WTC11 (cell line): ENCODE measurements around the gene EFCAB5.

ENCODE experiments used
- ETV6 ChIP-seq: sonication (generic); formaldehyde crosslinking; IDR thresholded peaks from 2 replicates; pipeline ENCODE4 v1.8.1; 2022; ENCODE audit warnings: mild to moderate bottlenecking, missing genetic modification reagents
- FOXK1 ChIP-seq: sonication (generic); formaldehyde crosslinking; IDR thresholded peaks from 2 replicates; pipeline ENCODE4 v1.8.0; 2022; ENCODE audit warnings: mild to moderate bottlenecking, moderate library complexity, missing genetic modification reagents
- GABPB1 ChIP-seq: sonication (generic); formaldehyde crosslinking; IDR thresholded peaks from 2 replicates; pipeline ENCODE4 v1.8.1; 2023; ENCODE audit warnings: mild to moderate bottlenecking, missing genetic modification reagents
- MXD4 ChIP-seq: fragments of 250-450 bp; sonication (Bioruptor Pico); IDR thresholded peaks from 2 replicates; pipeline ENCODE4 v1.8.0; 2021; ENCODE audit warnings: mild to moderate bottlenecking, moderate library complexity, borderline replicate concordance
- MYBL2 ChIP-seq: sonication (generic); formaldehyde crosslinking; IDR thresholded peaks from 2 replicates; pipeline ENCODE4 v1.8.1; 2023; ENCODE audit warnings: mild to moderate bottlenecking, moderate library complexity, missing genetic modification reagents
- NFE2L1 ChIP-seq: sonication (generic); formaldehyde crosslinking; IDR thresholded peaks from 2 replicates; pipeline ENCODE4 v1.8.1; 2023; ENCODE audit warnings: missing genetic modification reagents
- SMAD3 ChIP-seq: sonication (generic); formaldehyde crosslinking; IDR thresholded peaks from 2 replicates; pipeline ENCODE4 v1.8.0; 2022; ENCODE audit warnings: missing genetic modification reagents, mild to moderate bottlenecking, borderline replicate concordance
- SP1 ChIP-seq: sonication (generic); formaldehyde crosslinking; conservative IDR thresholded peaks from 2 replicates; pipeline ENCODE4 v1.8.1; 2022; ENCODE audit warnings: missing genetic modification reagents
- ZNF138 ChIP-seq: sonication (generic); formaldehyde crosslinking; conservative IDR thresholded peaks from 2 replicates; pipeline ENCODE4 v1.8.1; 2022; ENCODE audit warnings: mild to moderate bottlenecking, moderate library complexity, missing genetic modification reagents
- TF ChIP-seq, protein P1 (sequence below): fragments of 200-600 bp; IDR thresholded peaks from 2 replicates; pipeline ENCODE4 v1.8.0; 2022; ENCODE audit warnings: antibody characterized with exemption

GRCh38 chr17:29909236-29910003 is 32.0 kb upstream of the EFCAB5 start:
- TF ChIP-seq ZNF138 (CRISPR knock-in tag): no peak
- no peak for TF ChIP-seq NFE2L1 (CRISPR knock-in tag)
- TF ChIP-seq GABPB1: no peak
- no peak for TF ChIP-seq SP1 (CRISPR knock-in tag)
- TF ChIP-seq FOXK1 (CRISPR knock-in tag): no peak
- no peak for TF ChIP-seq MYBL2 (CRISPR knock-in tag)
- TF ChIP-seq, protein P1, sequence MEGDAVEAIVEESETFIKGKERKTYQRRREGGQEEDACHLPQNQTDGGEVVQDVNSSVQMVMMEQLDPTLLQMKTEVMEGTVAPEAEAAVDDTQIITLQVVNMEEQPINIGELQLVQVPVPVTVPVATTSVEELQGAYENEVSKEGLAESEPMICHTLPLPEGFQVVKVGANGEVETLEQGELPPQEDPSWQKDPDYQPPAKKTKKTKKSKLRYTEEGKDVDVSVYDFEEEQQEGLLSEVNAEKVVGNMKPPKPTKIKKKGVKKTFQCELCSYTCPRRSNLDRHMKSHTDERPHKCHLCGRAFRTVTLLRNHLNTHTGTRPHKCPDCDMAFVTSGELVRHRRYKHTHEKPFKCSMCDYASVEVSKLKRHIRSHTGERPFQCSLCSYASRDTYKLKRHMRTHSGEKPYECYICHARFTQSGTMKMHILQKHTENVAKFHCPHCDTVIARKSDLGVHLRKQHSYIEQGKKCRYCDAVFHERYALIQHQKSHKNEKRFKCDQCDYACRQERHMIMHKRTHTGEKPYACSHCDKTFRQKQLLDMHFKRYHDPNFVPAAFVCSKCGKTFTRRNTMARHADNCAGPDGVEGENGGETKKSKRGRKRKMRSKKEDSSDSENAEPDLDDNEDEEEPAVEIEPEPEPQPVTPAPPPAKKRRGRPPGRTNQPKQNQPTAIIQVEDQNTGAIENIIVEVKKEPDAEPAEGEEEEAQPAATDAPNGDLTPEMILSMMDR: no peak
- no peak for TF ChIP-seq MXD4
- TF ChIP-seq ETV6: no peak
- TF ChIP-seq SMAD3 (CRISPR knock-in tag): no peak
